Left lung (tissue), 10 donors: ENCODE measurements around the gene CHMP4B. TPM values are rescaled to one million over a fixed set of nuclear protein-coding genes. Genes with fewer than 3 reads are reported as not detected.

Experiments used
- ATAC-seq: fragments of 200-7000 bp; cut with Tn5 transposase; one replicate; pipeline ENCODE4 v1.9.1; 2020; ENCODE audit warnings: moderate library complexity
- DNase-seq, 4 donors: peaks; one replicate each; pipeline ENCODE4 v3.0.0-alpha.2; 2013 to 2020
- H3K27ac ChIP-seq, 2 donors: fragments of 200-600 bp; sonication (generic) in 1 of 2; one replicate each; pipeline versions ENCODE4 v1.5.0 to v1.8.0; 2020 to 2021
- H3K27me3 ChIP-seq, 2 donors: fragments of 200-600 bp; sonication (generic) in 1 of 2; one replicate each; pipeline versions ENCODE4 v1.5.0 to v1.8.0; 2020 to 2021
- H3K36me3 ChIP-seq, 2 donors: fragments of 200-600 bp; sonication (generic) in 1 of 2; one replicate each; pipeline versions ENCODE4 v1.5.0 to v1.8.0; 2020 to 2021
- H3K4me1 ChIP-seq, 2 donors: fragments of 200-600 bp; one replicate each; pipeline ENCODE4 v1.8.0; 2021
- H3K4me3 ChIP-seq, 2 donors: fragments of 200-600 bp; sonication (generic) in 1 of 2; one replicate each; pipeline versions ENCODE4 v1.5.0 to v1.8.0; 2020 to 2021; ENCODE audit warnings: mild to moderate bottlenecking in 1 of 2
- H3K9me3 ChIP-seq, 2 donors: fragments of 200-600 bp; sonication (generic) in 1 of 2; one replicate each; pipeline versions ENCODE4 v1.5.0 to v1.8.0; 2020 to 2021
- CTCF ChIP-seq, 2 donors: fragments of 200-600 bp; sonication (generic) in 1 of 2; IDR thresholded peaks; one replicate each; pipeline versions ENCODE4 v1.5.0 to v1.8.0; 2021; ENCODE audit warnings: antibody characterized with exemption in 2 of 2
- intact Hi-C, 2 donors: fragments of 100-400 bp; cut with DNase I; formaldehyde crosslinking; loops; one replicate each; pipeline versions ENCODE4 v1.11.2 to v1.14.2; 2022
- polyA plus RNA-seq, 6 donors: library from polyadenylated mRNA; unstranded; fragments of 120-200 nt; gene quantifications; one replicate each; pipeline ENCODE4 v1.2.1, GENCODE V29; 2013; ENCODE audit not compliant: insufficient read length in 6 of 6
- total RNA-seq, 2 donors: library from RNA; stranded (reverse); fragmentation: NEBNext Ultra II Directional; extraction: Animal tissue kit (Norgen Biotek cat#: 25700); gene quantifications; one replicate each; pipeline ENCODE4 v1.2.1, GENCODE V29; 2021
- donor health status: DM: no; HTN: yes; CAD: no.
- donor health status: DM: no; HTN: no; CAD: no.

CHMP4B gene
- total and polyA plus RNA-seq, 8 donors, result 83.2 to 117 (median 109) TPM

GRCh38 chr20:33861458-33861857, 50.3 kb downstream of the CHMP4B start:
- no peak for DNase-seq
- Histone ChIP-seq H3K36me3 (peaks cover 0 to 14% of the 10 kb centered on the region in 2 donors), H3K4me1 (peaks cover 0 to 38% of the 10 kb centered on the region in 2 donors), H3K4me3 (no peak overlapping the region), H3K27ac (no peak overlapping the region), H3K9me3 (no peaks in the 10 kb centered on the region), H3K27me3 (no peaks in the 10 kb centered on the region)
- intact Hi-C loops, result no loop called here
- TF ChIP-seq CTCF (IDR thresholded peaks at IDR 0.05), result no peak
- no peak for ATAC-seq

GRCh38 chr20:33862709-33863403, 51.7 kb downstream of the CHMP4B start:
- H3K9me3 ChIP-seq, result no peaks in the 10 kb centered on the region
- TF ChIP-seq CTCF (IDR thresholded peaks at IDR 0.05), result peak; percentile 67 to 68
- H3K4me1 ChIP-seq, result peaks cover 0 to 30% of the 10 kb centered on the region in 2 donors
- H3K27me3 ChIP-seq, result no peaks in the 10 kb centered on the region
- no peak overlapping the region for H3K4me3 ChIP-seq
- peak; percentile 54 to 85 (median 76) for DNase-seq
- intact Hi-C loops, result no loop called here
- peaks cover 0 to 7% of the 10 kb centered on the region in 2 donors for H3K36me3 ChIP-seq
- peak; percentile 90 for ATAC-seq
- H3K27ac ChIP-seq, result no peak overlapping the region

GRCh38 chr20:33863440-33864323, 52.5 kb downstream of the CHMP4B start:
- Histone ChIP-seq H3K9me3 (no peaks in the 10 kb centered on the region), H3K36me3 (no peaks in the 10 kb centered on the region), H3K27me3 (no peaks in the 10 kb centered on the region), H3K4me3 (no peak overlapping the region), H3K4me1 (peaks cover 0 to 23% of the 10 kb centered on the region in 2 donors), H3K27ac (no peak overlapping the region)
- no peak for ATAC-seq
- intact Hi-C loops, result no loop called here
- DNase-seq, result no peak
- TF ChIP-seq CTCF (IDR thresholded peaks at IDR 0.05), result no peak

GRCh38 chr20:33864324-33864963, 53.3 kb downstream of the CHMP4B start:
- intact Hi-C loops, result no loop called here
- H3K4me1 ChIP-seq, result peaks cover 0 to 15% of the 10 kb centered on the region in 2 donors
- H3K9me3 ChIP-seq, result no peaks in the 10 kb centered on the region
- DNase-seq, result no peak
- H3K4me3 ChIP-seq, result no peak overlapping the region
- H3K36me3 ChIP-seq, result no peaks in the 10 kb centered on the region
- no peak overlapping the region for H3K27ac ChIP-seq
- TF ChIP-seq CTCF (IDR thresholded peaks at IDR 0.05), result no peak
- no peak for ATAC-seq
- H3K27me3 ChIP-seq, result no peaks in the 10 kb centered on the region
